Hepatocyte (in vitro differentiated cells): Measurements from ENCODE around the gene CLDN19. TPM values are rescaled to one million over a fixed set of nuclear protein-coding genes. Genes with fewer than 3 reads are reported as not detected.

Experiments
- DNase-seq: peaks from one replicate; pipeline ENCODE4 v3.0.0-alpha.2; 2016; ENCODE audit warnings: low spot score
- H2AFZ ChIP-seq: fragments of 200-600 bp; sonication (generic); 2 replicates; pipeline ENCODE4 v1.6.0; 2016; ENCODE audit warnings: antibody characterized with exemption, mild to moderate bottlenecking
- H3K27ac ChIP-seq: fragments of 200-600 bp; sonication (generic); 2 replicates; pipeline ENCODE4 v1.5.1; 2016; ENCODE audit warnings: mild to moderate bottlenecking
- H3K27me3 ChIP-seq: fragments of 200-600 bp; sonication (generic); 2 replicates; pipeline ENCODE4 v1.6.1; 2016
- H3K36me3 ChIP-seq: fragments of 200-600 bp; sonication (generic); replicated peaks from 2 replicates; pipeline ENCODE4 v1.5.1; 2016; ENCODE audit warnings: low read depth; ENCODE audit not compliant: insufficient read depth
- H3K4me1 ChIP-seq: fragments of 200-600 bp; sonication (generic); 2 replicates; pipeline ENCODE4 v1.5.1; 2016; ENCODE audit warnings: mild to moderate bottlenecking, moderate library complexity; ENCODE audit not compliant: insufficient read depth
- H3K4me2 ChIP-seq: fragments of 200-600 bp; sonication (generic); 2 replicates; pipeline ENCODE4 v1.6.0; 2016
- H3K4me3 ChIP-seq: fragments of 200-600 bp; sonication (generic); 2 replicates; pipeline ENCODE4 v1.5.1; 2016; ENCODE audit warnings: mild to moderate bottlenecking
- H3K79me2 ChIP-seq: fragments of 200-600 bp; sonication (generic); 2 replicates; pipeline ENCODE4 v1.6.0; 2017; ENCODE audit warnings: mild to moderate bottlenecking
- H3K9me2 ChIP-seq: fragments of 200-600 bp; sonication (generic); replicated peaks from 2 replicates; pipeline ENCODE4 v1.6.0; 2017; ENCODE audit warnings: mild to moderate bottlenecking; ENCODE audit not compliant: insufficient read depth
- H3K9me3 ChIP-seq: fragments of 200-600 bp; sonication (generic); 2 replicates; pipeline ENCODE4 v1.5.1; 2016; ENCODE audit warnings: low read depth, mild to moderate bottlenecking
- H4K20me1 ChIP-seq: fragments of 200-600 bp; sonication (generic); 2 replicates; pipeline ENCODE4 v1.6.0; 2016; ENCODE audit warnings: mild to moderate bottlenecking; ENCODE audit not compliant: insufficient read depth, poor library complexity, severe bottlenecking
- CTCF ChIP-seq: fragments of 200-600 bp; sonication (generic); IDR thresholded peaks from 2 replicates; pipeline ENCODE4 v1.5.1; 2016; ENCODE audit warnings: antibody characterized with exemption, mild to moderate bottlenecking; ENCODE audit not compliant: poor library complexity
- EZH2 ChIP-seq: fragments of 200-600 bp; sonication (generic); IDR thresholded peaks from 2 replicates; pipeline ENCODE4 v1.6.1; 2016; ENCODE audit warnings: antibody characterized with exemption, mild to moderate bottlenecking, borderline replicate concordance
- EZH2phosphoT487 ChIP-seq: fragments of 200-600 bp; sonication (generic); IDR thresholded peaks from one replicate; pipeline ENCODE4 v1.6.1; 2018; ENCODE audit warnings: antibody characterized with exemption, mild to moderate bottlenecking, low read depth, moderate library complexity; ENCODE audit not compliant: unreplicated experiment, severe bottlenecking
- WGBS: methylation state at CpG from one replicate; pipeline ENCODE4 v1.1.6; 2016; ENCODE audit warnings: low lambda C conversion rate; ENCODE audit errors: missing lambda C conversion rate; 5-methylcytosine and 5-hydroxymethylcytosine counted together
- polyA plus RNA-seq: library from polyadenylated mRNA; unstranded; fragments of >200 nt; fragmentation: Nextera tagmentation; extraction: Ambion mirVana; gene quantifications from 2 replicates; pipeline ENCODE4 v1.2.1, GENCODE V29; 2016
- total RNA-seq: library from RNA; depleted of rRNA; stranded (reverse); fragments of >200 nt; gene quantifications from 2 replicates; pipeline ENCODE4 v1.2.3, GENCODE V29; 2014

Gene CLDN19
- total and polyA plus RNA-seq, 2 experiments from 2014 or later = 4.5 to 6.9 TPM

- Histone ChIP-seq H3K9me2 (no peaks in the 10 kb centered on the region), H2AFZ (no peak overlapping the region), H3K27ac (no peak overlapping the region), H3K27me3 (no peaks in the 10 kb centered on the region), H3K79me2 (peaks cover 39% of the 10 kb centered on the region), H3K4me2 (no peak overlapping the region), H4K20me1 (no peaks in the 10 kb centered on the region), H3K4me1 (no peaks in the 10 kb centered on the region), H3K4me3 (no peak overlapping the region), H3K36me3 (peaks cover 4% of the 10 kb centered on the region), H3K9me3 (no peaks in the 10 kb centered on the region)
- 96% methylated on average over 7 of the region's 7 CpGs for WGBS
- TF ChIP-seq CTCF = no peak
- no peak for TF ChIP-seq EZH2
- no peak for TF ChIP-seq EZH2phosphoT487
- no peak for DNase-seq
Measured at GRCh38 chr1:42703888-42704464, 36.1 kb downstream of the CLDN19 start.

- Histone ChIP-seq H3K4me2 (no peak overlapping the region), H3K9me2 (no peaks in the 10 kb centered on the region), H3K36me3 (no peaks in the 10 kb centered on the region), H3K27me3 (no peaks in the 10 kb centered on the region), H3K4me3 (no peak overlapping the region), H4K20me1 (peaks cover 7% of the 10 kb centered on the region), H3K27ac (no peak overlapping the region), H3K4me1 (no peaks in the 10 kb centered on the region), H3K79me2 (peaks cover 64% of the 10 kb centered on the region), H3K9me3 (no peaks in the 10 kb centered on the region), H2AFZ (no peak overlapping the region)
- DNase-seq = no peak
- TF ChIP-seq CTCF (no peak), EZH2 (no peak)
Measured at GRCh38 chr1:42700006-42700405, 40.0 kb downstream of the CLDN19 start.

- no peak overlapping the region for H3K4me2 ChIP-seq
- H3K27me3 ChIP-seq = no peaks in the 10 kb centered on the region
- H4K20me1 ChIP-seq = peaks cover 24% of the 10 kb centered on the region
- no peak overlapping the region for H3K27ac ChIP-seq
- peaks cover 69% of the 10 kb centered on the region for H3K79me2 ChIP-seq
- DNase-seq = no peak
- no peak overlapping the region for H2AFZ ChIP-seq
- H3K36me3 ChIP-seq = no peaks in the 10 kb centered on the region
- H3K4me3 ChIP-seq = no peak overlapping the region
- H3K9me2 ChIP-seq = no peaks in the 10 kb centered on the region
- WGBS = 98% methylated on average over 4 of the region's 4 CpGs
- no peaks in the 10 kb centered on the region for H3K9me3 ChIP-seq
- H3K4me1 ChIP-seq = peaks cover 9% of the 10 kb centered on the region
- no peak for TF ChIP-seq EZH2
- TF ChIP-seq CTCF = no peak
- TF ChIP-seq EZH2phosphoT487 = no peak
Measured at GRCh38 chr1:42698081-42698813, 41.8 kb downstream of the CLDN19 start.
